Heart right ventricle (tissue), 16 donors: ENCODE measurements around the gene SMARCE1. TPM values are rescaled to one million over a fixed set of nuclear protein-coding genes. Genes with fewer than 3 reads are reported as not detected.

ENCODE experiments used
- ATAC-seq, 8 donors: fragments of 200-7000 bp; cut with Tn5 transposase; one replicate each; pipeline ENCODE4 v1.9.1; 2020; ENCODE audit warnings: mild to moderate bottlenecking in 8 of 8, moderate library complexity in 8 of 8, moderate number of reproducible peaks in 1 of 8
- DNase-seq, 2 donors: peaks; one replicate each; pipeline ENCODE4 v3.0.0-alpha.2; 2020
- H3K27ac ChIP-seq, 10 donors: fragments of 200-600 bp; sonication (generic) in 2 of 10; one replicate each; pipeline versions ENCODE4 v1.5.0 to v1.8.0; 2020 to 2022; ENCODE audit warnings: mild to moderate bottlenecking in 3 of 10
- H3K27me3 ChIP-seq, 7 donors: fragments of 200-600 bp; one replicate each; pipeline ENCODE4 v1.8.0; 2021 to 2022; ENCODE audit warnings: mild to moderate bottlenecking in 2 of 7
- H3K36me3 ChIP-seq, 9 donors: fragments of 200-600 bp; sonication (generic) in 1 of 9; one replicate each; pipeline versions ENCODE4 v1.5.0 to v1.8.0; 2020 to 2022; ENCODE audit warnings: mild to moderate bottlenecking in 2 of 9
- H3K4me1 ChIP-seq, 9 donors: fragments of 200-600 bp; sonication (generic) in 1 of 9; one replicate each; pipeline versions ENCODE4 v1.5.0 to v1.8.0; 2020 to 2022; ENCODE audit warnings: mild to moderate bottlenecking in 4 of 9
- H3K4me3 ChIP-seq, 10 donors: fragments of 200-600 bp; sonication (generic) in 2 of 10; one replicate each; pipeline versions ENCODE4 v1.5.0 to v1.8.0; 2020 to 2022; ENCODE audit warnings: mild to moderate bottlenecking in 7 of 10, moderate library complexity in 2 of 10
- H3K9me3 ChIP-seq, 11 donors: fragments of 200-600 bp in 10 of 11; sonication (generic) in 2 of 11; one replicate each; pipeline versions ENCODE4 v1.5.0 to v1.8.0; 2013 to 2022; ENCODE audit warnings: mild to moderate bottlenecking in 2 of 11, control low read depth in 1 of 11, moderate library complexity in 1 of 11
- WGBS, 2 donors: extraction: QIAGEN DNeasy Blood & Tissue Kit; methylation state at CpG; one replicate each; pipeline ENCODE4 v1.1.7; 2013; ENCODE audit warnings: inconsistent platforms in 1 of 2; 5-methylcytosine and 5-hydroxymethylcytosine counted together
- intact Hi-C, 10 donors: fragments of 100-400 bp; cut with DNase I; formaldehyde crosslinking; loops; one replicate each; pipeline versions ENCODE4 v1.11.1 to v1.14.2; 2022
- polyA plus RNA-seq, 2 donors: library from polyadenylated mRNA; stranded (reverse); fragments of 200-250 nt; gene quantifications; one replicate each; pipeline ENCODE4 v1.2.3, GENCODE V29; 2013
- total RNA-seq, 10 donors: library from RNA; stranded (reverse); fragmentation: NEBNext Ultra II Directional in 3 of 10; extraction: Animal tissue kit (Norgen Biotek cat#: 25700) in 3 of 10; gene quantifications; one replicate each; pipeline versions ENCODE4 v1.2.1 to v1.2.4, GENCODE V29; 2021 to 2023
- TF ChIP-seq, protein P1 (sequence below), 9 donors: fragments of 200-600 bp; sonication (generic) in 2 of 9; IDR thresholded peaks; one replicate each; pipeline versions ENCODE4 v1.5.0 to v1.8.0; 2021 to 2022; ENCODE audit warnings: antibody characterized with exemption in 9 of 9, mild to moderate bottlenecking in 5 of 9, moderate library complexity in 1 of 9
- donor health status: Arrhythmogenic right ventricular cardiomyopathy.
- donor health status: ischemic (EF 13 %, LVEDD 7.1; RV severe dilation, severe dysfunction).
- donor health status: healthy with polysubstance abuse.
- donor health status: DM: no; HTN: yes; CAD: no.
- donor health status: DM: no; HTN: no; CAD: no.
- donor health status: ischemic (EF 25% LVEDD 6.9; RV normal size, moderate dysfunction).
- donor health status: ischemic (EF 25% LVEDD 5.7; RV mildly dilated, moderate dysfunction).
- donor health status: healthy.
- donor health status: DM: yes; HTN: yes; CAD: no.
- donor health status: Ischemic cardiomyopathy.
- donor health status: ischemic (EF 35%, LVEDD 5.7; RV mildly dilated, moderate dysfunction).
- donor health status: nonischemic (EF 11% LVEDD 7.7; RV severe dilation, severe dysfunction).
- donor health status: DM: yes; HTN: yes; CAD: no.
- donor health status: PGD.
- donor health status: ischemic (EF 29% LVEDD 5.4; RV normal size, mild dysfunction).
- donor health status: nonischemic (EF 23%, LVEDD 6.1; RV moderate dilation, normal function).

SMARCE1 gene
- total and polyA plus RNA-seq, 12 donors: 48.6 to 85.5 (median 65.3) TPM

GRCh38 chr17:40679523-40679907 lies 31.9 kb upstream of the SMARCE1 start:
- Histone ChIP-seq H3K27me3 (peaks cover 0 to 48% (median 9%) of the 10 kb centered on the region in 7 donors), H3K4me3 (no peak overlapping the region), H3K36me3 (no peaks in the 10 kb centered on the region), H3K4me1 (no peaks in the 10 kb centered on the region), H3K27ac (no peak overlapping the region), H3K9me3 (no peaks in the 10 kb centered on the region)
- 90 to 91% methylated on average over 2 of the region's 2 CpGs for WGBS, 2 donors
- DNase-seq (no peak), ATAC-seq (no peak)
- intact Hi-C loops: no loop called here
- TF ChIP-seq, protein P1, sequence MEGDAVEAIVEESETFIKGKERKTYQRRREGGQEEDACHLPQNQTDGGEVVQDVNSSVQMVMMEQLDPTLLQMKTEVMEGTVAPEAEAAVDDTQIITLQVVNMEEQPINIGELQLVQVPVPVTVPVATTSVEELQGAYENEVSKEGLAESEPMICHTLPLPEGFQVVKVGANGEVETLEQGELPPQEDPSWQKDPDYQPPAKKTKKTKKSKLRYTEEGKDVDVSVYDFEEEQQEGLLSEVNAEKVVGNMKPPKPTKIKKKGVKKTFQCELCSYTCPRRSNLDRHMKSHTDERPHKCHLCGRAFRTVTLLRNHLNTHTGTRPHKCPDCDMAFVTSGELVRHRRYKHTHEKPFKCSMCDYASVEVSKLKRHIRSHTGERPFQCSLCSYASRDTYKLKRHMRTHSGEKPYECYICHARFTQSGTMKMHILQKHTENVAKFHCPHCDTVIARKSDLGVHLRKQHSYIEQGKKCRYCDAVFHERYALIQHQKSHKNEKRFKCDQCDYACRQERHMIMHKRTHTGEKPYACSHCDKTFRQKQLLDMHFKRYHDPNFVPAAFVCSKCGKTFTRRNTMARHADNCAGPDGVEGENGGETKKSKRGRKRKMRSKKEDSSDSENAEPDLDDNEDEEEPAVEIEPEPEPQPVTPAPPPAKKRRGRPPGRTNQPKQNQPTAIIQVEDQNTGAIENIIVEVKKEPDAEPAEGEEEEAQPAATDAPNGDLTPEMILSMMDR (IDR thresholded peaks at IDR 0.05): no peak

- Histone ChIP-seq H3K27me3 (peaks cover 0 to 48% (median 9%) of the 10 kb centered on the region in 7 donors), H3K4me1 (no peaks in the 10 kb centered on the region), H3K9me3 (no peaks in the 10 kb centered on the region), H3K4me3 (no peak overlapping the region), H3K36me3 (no peaks in the 10 kb centered on the region), H3K27ac (no peak overlapping the region)
- WGBS, 2 donors: 48% methylated on average over 4 of the region's 4 CpGs
- DNase-seq (no peak), ATAC-seq (no peak)
- TF ChIP-seq, protein P1 (IDR thresholded peaks at IDR 0.05): no peak
- intact Hi-C loops: no loop called here
These were observed 31.4 kb upstream of the SMARCE1 start for GRCh38 chr17:40678902-40679522.

DNA sequence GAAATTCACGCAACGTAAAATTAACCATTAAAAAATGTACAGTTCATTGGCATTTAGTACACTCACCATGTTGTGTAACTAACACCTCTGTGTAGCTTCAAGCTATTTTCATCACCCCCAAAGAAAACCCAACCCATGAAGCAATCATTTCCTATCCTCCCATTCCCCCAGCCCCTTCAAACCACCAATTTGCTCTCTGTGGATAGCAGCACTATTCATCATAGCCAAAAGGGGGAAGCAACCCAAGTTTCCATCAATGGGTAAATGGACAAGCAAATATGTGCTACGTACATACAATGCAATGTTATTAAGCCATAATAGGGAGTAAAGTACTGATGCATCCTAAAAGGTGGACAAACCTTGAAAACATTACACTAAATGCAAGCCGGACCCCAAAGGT lies 28.3 kb upstream of the SMARCE1 start:
- Histone ChIP-seq H3K36me3 (no peaks in the 10 kb centered on the region), H3K4me3 (no peak overlapping the region), H3K4me1 (no peaks in the 10 kb centered on the region), H3K9me3 (no peaks in the 10 kb centered on the region), H3K27me3 (peaks cover 0 to 52% (median 9%) of the 10 kb centered on the region in 7 donors), H3K27ac (no peak overlapping the region)
- WGBS, 2 donors: 86 to 88% methylated on average over 4 of the region's 4 CpGs
- DNase-seq (no peak), ATAC-seq (no peak)
- intact Hi-C loops: no loop called here
- TF ChIP-seq, protein P1 (IDR thresholded peaks at IDR 0.05): no peak

DNA sequence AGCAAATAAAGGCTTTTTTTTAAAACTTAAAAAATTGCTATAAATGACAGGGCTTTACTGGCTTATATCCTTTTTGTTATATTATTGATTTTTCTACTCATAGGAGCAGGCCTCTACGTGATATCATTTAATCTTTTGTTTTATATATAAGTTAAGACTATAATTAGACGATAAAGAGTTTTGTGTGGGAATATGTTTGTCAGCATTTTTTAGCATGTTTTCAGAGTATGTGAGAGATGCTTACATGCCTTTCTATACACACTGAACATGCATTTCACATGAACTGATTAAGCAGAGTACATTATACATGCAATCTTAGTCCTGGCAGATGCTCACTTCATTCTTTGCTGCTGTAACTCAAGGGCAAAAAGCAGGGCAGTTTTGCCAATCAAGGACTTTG lies 25.0 kb upstream of the SMARCE1 start:
- peaks cover 0 to 3% (median 0%) of the 10 kb centered on the region in 11 donors for H3K9me3 ChIP-seq
- H3K4me3 ChIP-seq: no peak overlapping the region
- H3K36me3 ChIP-seq: no peaks in the 10 kb centered on the region
- 92 to 95% methylated on average over 2 of the region's 2 CpGs for WGBS, 2 donors
- TF ChIP-seq, protein P1 (IDR thresholded peaks at IDR 0.05): no peak
- intact Hi-C loops: no loop called here
- H3K4me1 ChIP-seq: no peaks in the 10 kb centered on the region
- no peak for ATAC-seq
- DNase-seq: no peak
- peaks cover 0 to 48% (median 9%) of the 10 kb centered on the region in 7 donors for H3K27me3 ChIP-seq
- no peak overlapping the region for H3K27ac ChIP-seq
